MM.1S (cell line): ENCODE data around the gene OPRL1.

ENCODE experiments used
- DNase-seq: peaks from one replicate; pipeline ENCODE4 v3.0.0-alpha.2; 2015
- H2AFZ ChIP-seq: fragments of 300-600 bp; sonication (generic); 2 replicates; pipeline ENCODE4 v1.6.0; 2016; ENCODE audit warnings: antibody characterized with exemption, low read length
- H3F3A ChIP-seq: fragments of 300-600 bp; sonication (generic); 2 replicates; pipeline ENCODE4 v1.6.1; 2016; ENCODE audit warnings: mild to moderate bottlenecking, antibody characterized with exemption, low read length, moderate library complexity, mixed read lengths; ENCODE audit not compliant: insufficient read depth
- H3K27ac ChIP-seq: fragments of 300-600 bp; sonication (generic); 2 replicates; pipeline ENCODE4 v1.5.1; 2016; ENCODE audit warnings: mild to moderate bottlenecking, low read length
- H3K27me3 ChIP-seq: fragments of 300-600 bp; sonication (generic); replicated peaks from 2 replicates; pipeline ENCODE4 v1.6.0; 2016; ENCODE audit warnings: low read length; ENCODE audit not compliant: insufficient read depth
- H3K36me3 ChIP-seq: fragments of 300-600 bp; sonication (generic); replicated peaks from 2 replicates; pipeline ENCODE4 v1.6.1; 2016; ENCODE audit warnings: mild to moderate bottlenecking, low read length, mixed read lengths; ENCODE audit not compliant: insufficient read depth
- H3K4me1 ChIP-seq: fragments of 300-600 bp; sonication (generic); 2 replicates; pipeline ENCODE4 v1.6.1; 2016; ENCODE audit warnings: low read length, mixed read lengths
- H3K4me2 ChIP-seq: fragments of 300-600 bp; sonication (generic); 2 replicates; pipeline ENCODE4 v1.6.0; 2016; ENCODE audit warnings: low read depth, low read length
- H3K4me3 ChIP-seq: fragments of 300-600 bp; sonication (generic); 2 replicates; pipeline ENCODE4 v1.5.1; 2016; ENCODE audit warnings: low read length, mixed read lengths
- H3K79me2 ChIP-seq: fragments of 300-600 bp; sonication (generic); 2 replicates; pipeline ENCODE4 v1.6.1; 2016; ENCODE audit warnings: mixed run types, low read length, mixed read lengths
- H3K9ac ChIP-seq: fragments of 300-600 bp; sonication (generic); 2 replicates; pipeline ENCODE4 v1.6.1; 2016; ENCODE audit warnings: low read length, mixed read lengths
- H3K9me2 ChIP-seq: fragments of 300-600 bp; sonication (generic); replicated peaks from 2 replicates; pipeline ENCODE4 v1.6.1; 2016; ENCODE audit warnings: mild to moderate bottlenecking, low read length, mixed read lengths; ENCODE audit not compliant: insufficient read depth
- H3K9me3 ChIP-seq: fragments of 300-600 bp; sonication (generic); replicated peaks from 2 replicates; pipeline ENCODE4 v1.6.1; 2016; ENCODE audit warnings: mild to moderate bottlenecking, low read length, mixed read lengths; ENCODE audit not compliant: insufficient read depth
- H4K20me1 ChIP-seq: fragments of 300-600 bp; sonication (generic); 2 replicates; pipeline ENCODE4 v1.6.1; 2016; ENCODE audit warnings: mild to moderate bottlenecking, low read length, moderate library complexity, mixed read lengths; ENCODE audit not compliant: insufficient read depth
- EZH2 ChIP-seq: fragments of 300-600 bp; sonication (generic); optimal IDR thresholded peaks from 2 replicates; pipeline ENCODE3; 2017; ENCODE audit warnings: low read depth, mild to moderate bottlenecking, antibody characterized with exemption, low read length, mixed read lengths
- EZH2phosphoT487 ChIP-seq: fragments of 300-600 bp; sonication (generic); IDR thresholded peaks from 2 replicates; pipeline ENCODE4 v1.6.1; 2018; ENCODE audit warnings: antibody characterized with exemption, low read length
- TF ChIP-seq, protein P1 (sequence below): fragments of 300-600 bp; sonication (generic); IDR thresholded peaks from 2 replicates; pipeline ENCODE4 v1.5.1; 2016; ENCODE audit warnings: antibody characterized with exemption, low read length, mixed read lengths

The OPRL1 gene

DNA sequence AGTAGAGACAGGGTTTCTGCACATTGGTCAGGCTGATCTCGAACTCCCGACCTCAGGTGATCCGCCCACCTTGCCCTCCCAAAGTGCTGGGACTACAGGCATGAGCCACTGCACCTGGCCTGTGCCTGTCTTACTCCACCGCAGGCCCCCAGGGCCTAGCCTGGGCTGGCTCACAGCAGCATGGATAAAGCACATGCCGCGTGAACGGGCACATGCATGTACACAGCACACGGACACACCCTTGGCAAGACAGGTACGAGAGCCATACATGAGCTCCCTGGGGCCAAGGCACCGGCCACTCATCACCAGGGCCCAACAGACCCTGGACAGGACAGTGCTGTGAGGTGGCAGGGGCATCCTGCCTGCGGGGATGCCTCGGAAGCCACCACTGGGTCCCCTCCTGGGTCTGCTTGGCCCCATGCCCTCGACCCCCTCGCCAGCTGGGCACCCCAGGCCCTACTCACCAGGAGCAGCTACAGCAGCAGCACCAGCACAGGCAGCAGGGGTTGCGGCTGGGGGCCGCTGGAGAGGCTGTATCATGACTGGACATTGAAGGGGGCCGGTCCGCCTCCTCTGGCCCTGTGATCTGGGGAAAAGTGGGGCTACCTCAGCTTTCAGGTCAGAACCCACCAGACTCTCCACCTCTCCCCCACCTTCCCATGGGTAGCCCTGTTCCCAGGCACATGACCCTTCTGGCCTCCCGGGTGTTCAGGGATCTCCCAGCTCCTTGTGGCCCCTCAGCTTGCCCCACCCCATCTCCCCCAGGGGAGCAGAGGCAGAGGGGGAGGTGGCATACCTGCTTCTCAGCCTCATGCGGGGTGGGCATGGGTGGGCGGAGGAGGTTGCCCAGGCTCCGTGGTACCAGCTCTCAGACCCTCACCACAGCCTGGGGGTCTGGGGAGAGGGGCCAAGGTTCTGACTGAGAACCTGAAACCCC is 3.6 kb upstream of the OPRL1 start:
- no peaks in the 10 kb centered on the region for H3K79me2 ChIP-seq
- TF ChIP-seq EZH2phosphoT487 = no peak
- no peaks in the 10 kb centered on the region for H3K9me2 ChIP-seq
- no peaks in the 10 kb centered on the region for H4K20me1 ChIP-seq
- H3K27me3 ChIP-seq = peaks cover 10% of the 10 kb centered on the region; the same call in 1 of the 2 replicates
- no peak overlapping the region for H3K9ac ChIP-seq
- no peak overlapping the region for H3K27ac ChIP-seq
- H3K4me3 ChIP-seq = no peak overlapping the region
- no peak overlapping the region for H2AFZ ChIP-seq
- no peak overlapping the region for H3K4me2 ChIP-seq
- H3K9me3 ChIP-seq = no peaks in the 10 kb centered on the region
- DNase-seq = no peak
- H3K4me1 ChIP-seq = peaks cover 13% of the 10 kb centered on the region
- no peaks in the 10 kb centered on the region for H3K36me3 ChIP-seq
- H3F3A ChIP-seq = peaks cover 26% of the 10 kb centered on the region

DNA sequence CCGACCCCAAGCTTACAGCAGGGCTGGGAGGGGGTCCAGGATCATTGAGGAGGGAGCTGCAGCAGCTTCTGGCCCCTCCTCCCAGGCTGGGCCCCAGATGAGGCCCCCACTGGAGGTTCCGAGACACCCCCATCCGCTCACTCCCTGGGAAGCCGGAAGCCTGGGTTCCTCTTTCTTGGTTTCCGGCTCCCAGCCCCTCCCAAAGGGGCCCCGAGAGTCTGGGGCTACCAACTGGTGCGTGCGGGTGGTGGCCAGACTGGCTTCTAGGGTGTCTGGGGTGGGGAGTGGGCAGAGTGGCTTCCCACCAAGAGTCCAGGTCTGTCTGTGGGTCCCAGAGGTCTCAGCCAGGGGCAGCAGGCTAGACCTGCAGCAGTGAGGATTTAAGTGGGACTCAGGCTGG is 2.8 kb upstream of the OPRL1 start:
- Histone ChIP-seq H3K9ac (no peak overlapping the region), H3K4me2 (no peak overlapping the region)

DNA sequence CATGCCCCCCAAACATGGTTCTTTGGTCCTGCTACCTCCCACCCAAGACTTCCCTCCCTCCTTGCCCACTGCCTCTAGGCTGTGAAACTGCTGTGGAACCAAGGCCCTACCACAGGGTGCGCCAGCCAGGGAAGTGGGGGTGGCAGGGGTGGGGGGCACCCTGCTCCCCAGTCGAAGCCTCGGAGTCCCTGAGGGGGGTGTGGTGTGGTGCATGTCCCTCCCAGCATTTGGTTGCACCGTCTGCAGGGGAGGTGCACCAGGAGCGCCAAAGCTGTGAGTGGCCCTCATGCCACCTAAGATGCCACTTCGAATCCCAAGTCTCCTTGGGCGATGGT is 2.4 kb upstream of the OPRL1 start:
- Histone ChIP-seq H3K4me3 (no peak overlapping the region), H2AFZ (no peak overlapping the region), H3K27ac (no peak overlapping the region), H3K4me1 (peaks cover 13% of the 10 kb centered on the region), H3F3A (peaks cover 26% of the 10 kb centered on the region), H3K9me3 (no peaks in the 10 kb centered on the region), H3K36me3 (no peaks in the 10 kb centered on the region), H3K79me2 (no peaks in the 10 kb centered on the region), H3K9ac (no peak overlapping the region), H4K20me1 (no peaks in the 10 kb centered on the region), H3K4me2 (peak overlapping the region; percentile 98; the same call in 1 of the 2 replicates), H3K27me3 (peaks cover 22% of the 10 kb centered on the region), H3K9me2 (no peaks in the 10 kb centered on the region)
- TF ChIP-seq EZH2phosphoT487 = no peak
- no peak for TF ChIP-seq EZH2
- TF ChIP-seq, protein P1, sequence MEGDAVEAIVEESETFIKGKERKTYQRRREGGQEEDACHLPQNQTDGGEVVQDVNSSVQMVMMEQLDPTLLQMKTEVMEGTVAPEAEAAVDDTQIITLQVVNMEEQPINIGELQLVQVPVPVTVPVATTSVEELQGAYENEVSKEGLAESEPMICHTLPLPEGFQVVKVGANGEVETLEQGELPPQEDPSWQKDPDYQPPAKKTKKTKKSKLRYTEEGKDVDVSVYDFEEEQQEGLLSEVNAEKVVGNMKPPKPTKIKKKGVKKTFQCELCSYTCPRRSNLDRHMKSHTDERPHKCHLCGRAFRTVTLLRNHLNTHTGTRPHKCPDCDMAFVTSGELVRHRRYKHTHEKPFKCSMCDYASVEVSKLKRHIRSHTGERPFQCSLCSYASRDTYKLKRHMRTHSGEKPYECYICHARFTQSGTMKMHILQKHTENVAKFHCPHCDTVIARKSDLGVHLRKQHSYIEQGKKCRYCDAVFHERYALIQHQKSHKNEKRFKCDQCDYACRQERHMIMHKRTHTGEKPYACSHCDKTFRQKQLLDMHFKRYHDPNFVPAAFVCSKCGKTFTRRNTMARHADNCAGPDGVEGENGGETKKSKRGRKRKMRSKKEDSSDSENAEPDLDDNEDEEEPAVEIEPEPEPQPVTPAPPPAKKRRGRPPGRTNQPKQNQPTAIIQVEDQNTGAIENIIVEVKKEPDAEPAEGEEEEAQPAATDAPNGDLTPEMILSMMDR = no peak
- no peak for DNase-seq

More for the DNA sequence above, 2.8 kb upstream of the OPRL1 start:
- H3K27me3 ChIP-seq = peaks cover 18% of the 10 kb centered on the region
- no peak overlapping the region for H3K27ac ChIP-seq
- TF ChIP-seq EZH2phosphoT487 (no peak), EZH2 (no peak)
- TF ChIP-seq, protein P1 = no peak
- DNase-seq = no peak
- H3K9me3 ChIP-seq = no peaks in the 10 kb centered on the region
- H3K4me3 ChIP-seq = no peak overlapping the region
- no peaks in the 10 kb centered on the region for H4K20me1 ChIP-seq
- no peaks in the 10 kb centered on the region for H3K36me3 ChIP-seq
- H3F3A ChIP-seq = peaks cover 26% of the 10 kb centered on the region
- H2AFZ ChIP-seq = no peak overlapping the region
- H3K79me2 ChIP-seq = no peaks in the 10 kb centered on the region
- no peaks in the 10 kb centered on the region for H3K9me2 ChIP-seq
- peaks cover 13% of the 10 kb centered on the region for H3K4me1 ChIP-seq
